Panc1 (cell line): Measurements from ENCODE around the gene SLC25A24. TPM values are rescaled to one million over a fixed set of nuclear protein-coding genes. Genes with fewer than 3 reads are reported as not detected.

ENCODE experiments used
- ATAC-seq: fragments of 200-7000 bp; cut with Tn5 transposase; 2 replicates; pipeline ENCODE4 v1.9.1; 2020; ENCODE audit warnings: mild to moderate bottlenecking, moderate library complexity
- BruUV-seq: library from RNA; stranded (reverse); fragments of 400-500 nt; replicated peaks from 2 replicates; lab custom pipeline; 2021; lab: Mats Ljungman, UMichigan
- CTCF ChIA-PET: fragments of 300-600 bp; sonication (Branson Sonifier 250); formaldehyde crosslinking; loops from one replicate; lab custom pipeline; 2022; ENCODE audit warnings: antibody characterized with exemption; lab: Charles Lee
- POLR2A ChIA-PET: fragments of 300-600 bp; sonication (Branson Sonifier 250); formaldehyde crosslinking; loops from one replicate; lab custom pipeline; 2022; ENCODE audit warnings: antibody characterized with exemption; lab: Charles Lee
- DNase-seq: peaks from one replicate; pipeline ENCODE4 v3.0.0-alpha.2; 2010; ENCODE audit warnings: low read depth, low spot score
- H3K27ac ChIP-seq: 2 replicates; pipeline ENCODE4 v1.5.1; 2011; ENCODE audit warnings: mild to moderate bottlenecking, low read length, inconsistent platforms
- H3K27me3 ChIP-seq: fragments of 200-500 bp; sonication (Bioruptor generic); 2 replicates; pipeline ENCODE4 v1.6.0; 2014; ENCODE audit warnings: low read length, inconsistent platforms; ENCODE audit not compliant: control insufficient read depth, insufficient read depth
- H3K36me3 ChIP-seq: fragments of 200-500 bp; sonication (Bioruptor generic); 2 replicates; pipeline ENCODE4 v1.5.1; 2014; ENCODE audit warnings: inconsistent platforms, mild to moderate bottlenecking, low read length, moderate library complexity; ENCODE audit not compliant: control insufficient read depth, insufficient read depth
- H3K4me1 ChIP-seq: 2 replicates; pipeline ENCODE4 v1.5.1; 2011; ENCODE audit warnings: inconsistent platforms, mild to moderate bottlenecking, low read length, moderate library complexity; ENCODE audit not compliant: control insufficient read depth, insufficient read depth
- H3K4me3 ChIP-seq, 2 experiments: 2 replicates each; pipeline ENCODE4 v1.5.1; 2011 to 2012; ENCODE audit warnings: low read depth in 2 of 2, low read length in 2 of 2, mild to moderate bottlenecking in 2 of 2, inconsistent platforms in 1 of 2, moderate library complexity in 1 of 2
- H3K9me3 ChIP-seq: fragments of 200-500 bp; sonication (Bioruptor generic); 2 replicates; pipeline ENCODE4 v1.5.1; 2014; ENCODE audit warnings: low read depth, mild to moderate bottlenecking, inconsistent platforms, low read length, moderate library complexity; ENCODE audit not compliant: control insufficient read depth, insufficient read depth
- POLR2AphosphoS5 ChIP-seq: IDR thresholded peaks from 2 replicates; pipeline ENCODE4 v1.6.1; 2012; ENCODE audit warnings: mild to moderate bottlenecking, low read depth, low read length, moderate library complexity
- SIN3A ChIP-seq: IDR thresholded peaks from 2 replicates; pipeline ENCODE4 v1.6.1; 2012; ENCODE audit warnings: low read depth, mild to moderate bottlenecking, low read length, moderate library complexity, borderline replicate concordance; ENCODE audit not compliant: insufficient read depth
- TCF7L2 ChIP-seq: IDR thresholded peaks from 2 replicates; pipeline ENCODE4 v1.6.1; 2011; ENCODE audit warnings: mild to moderate bottlenecking, low read depth, low read length, inconsistent platforms
- in situ Hi-C: cut with HindIII; loops from 2 replicates; pipeline ENCODE4 v1.10.0; 2016; ENCODE audit warnings: low sequenced_read_pairs, low pct_unique_long_range_greater_than_20kb
- intact Hi-C: fragments of 100-400 bp; cut with micrococcal nuclease; formaldehyde crosslinking; loops from one replicate; pipeline ENCODE4 v1.10.0; 2022; ENCODE audit not compliant: unreplicated experiment
- total RNA-seq: library from RNA; stranded (reverse); gene quantifications from one replicate; pipeline ENCODE4 v1.2.1, GENCODE V29; 2021; ENCODE audit not compliant: unreplicated experiment
- TF ChIP-seq, protein P1 (sequence below), 2 experiments: IDR thresholded peaks; 2 replicates each; pipeline ENCODE4 v1.6.1; 2011 to 2012; ENCODE audit warnings: low read depth in 2 of 2, control low read depth in 1 of 2, low read length in 1 of 2, mild to moderate bottlenecking in 1 of 2, moderate library complexity in 1 of 2; ENCODE audit not compliant: insufficient read depth in 1 of 2
- TF ChIP-seq, protein P2 (sequence below): fragments of 450-650 bp; IDR thresholded peaks from 2 replicates; pipeline ENCODE4 v1.5.1; 2017; ENCODE audit warnings: mild to moderate bottlenecking

The SLC25A24 gene
- total RNA-seq, 1 experiment from 2014 or later: 31.8 TPM

DNA sequence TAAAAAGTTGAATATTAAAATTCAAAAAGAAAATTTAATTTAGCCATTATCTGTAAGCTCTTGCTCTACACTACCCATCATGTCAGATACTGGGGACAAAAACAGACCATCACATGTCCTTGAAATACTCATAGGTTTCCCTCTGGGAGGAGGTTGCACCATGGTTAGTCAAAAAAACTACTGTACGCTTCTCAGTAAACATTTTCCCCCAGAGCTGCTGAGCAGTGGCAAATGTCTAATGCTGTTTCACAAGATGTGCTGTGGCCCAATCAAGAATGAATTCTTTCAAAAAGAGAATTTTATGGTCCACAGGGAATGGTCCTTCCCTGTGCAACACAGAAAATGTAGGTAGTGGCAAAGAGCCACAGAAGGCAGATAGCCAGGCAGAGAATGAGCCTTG lies 6.1 kb downstream of the SLC25A24 start:
- no peaks in the 10 kb centered on the region for H3K9me3 ChIP-seq
- no peak for DNase-seq
- no TSS peak for BruUV-seq
- ATAC-seq: no peak
- in situ Hi-C loops (no loop called here), intact Hi-C loops (no loop called here)
- ChIA-PET POLR2A (no interaction called here), CTCF (no interaction called here)
- H3K27ac ChIP-seq: no peak overlapping the region
- no peaks in the 10 kb centered on the region for H3K27me3 ChIP-seq
- TF ChIP-seq SIN3A (no peak), TCF7L2 (no peak), POLR2AphosphoS5 (no peak)
- TF ChIP-seq, protein P1, sequence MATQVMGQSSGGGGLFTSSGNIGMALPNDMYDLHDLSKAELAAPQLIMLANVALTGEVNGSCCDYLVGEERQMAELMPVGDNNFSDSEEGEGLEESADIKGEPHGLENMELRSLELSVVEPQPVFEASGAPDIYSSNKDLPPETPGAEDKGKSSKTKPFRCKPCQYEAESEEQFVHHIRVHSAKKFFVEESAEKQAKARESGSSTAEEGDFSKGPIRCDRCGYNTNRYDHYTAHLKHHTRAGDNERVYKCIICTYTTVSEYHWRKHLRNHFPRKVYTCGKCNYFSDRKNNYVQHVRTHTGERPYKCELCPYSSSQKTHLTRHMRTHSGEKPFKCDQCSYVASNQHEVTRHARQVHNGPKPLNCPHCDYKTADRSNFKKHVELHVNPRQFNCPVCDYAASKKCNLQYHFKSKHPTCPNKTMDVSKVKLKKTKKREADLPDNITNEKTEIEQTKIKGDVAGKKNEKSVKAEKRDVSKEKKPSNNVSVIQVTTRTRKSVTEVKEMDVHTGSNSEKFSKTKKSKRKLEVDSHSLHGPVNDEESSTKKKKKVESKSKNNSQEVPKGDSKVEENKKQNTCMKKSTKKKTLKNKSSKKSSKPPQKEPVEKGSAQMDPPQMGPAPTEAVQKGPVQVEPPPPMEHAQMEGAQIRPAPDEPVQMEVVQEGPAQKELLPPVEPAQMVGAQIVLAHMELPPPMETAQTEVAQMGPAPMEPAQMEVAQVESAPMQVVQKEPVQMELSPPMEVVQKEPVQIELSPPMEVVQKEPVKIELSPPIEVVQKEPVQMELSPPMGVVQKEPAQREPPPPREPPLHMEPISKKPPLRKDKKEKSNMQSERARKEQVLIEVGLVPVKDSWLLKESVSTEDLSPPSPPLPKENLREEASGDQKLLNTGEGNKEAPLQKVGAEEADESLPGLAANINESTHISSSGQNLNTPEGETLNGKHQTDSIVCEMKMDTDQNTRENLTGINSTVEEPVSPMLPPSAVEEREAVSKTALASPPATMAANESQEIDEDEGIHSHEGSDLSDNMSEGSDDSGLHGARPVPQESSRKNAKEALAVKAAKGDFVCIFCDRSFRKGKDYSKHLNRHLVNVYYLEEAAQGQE (IDR thresholded peaks at IDR 0.05; ENCODE audit: insufficient read depth in 1 of 2, low read depth in 2 of 2, low read length in 1 of 2): no peak
- TF ChIP-seq, protein P2, sequence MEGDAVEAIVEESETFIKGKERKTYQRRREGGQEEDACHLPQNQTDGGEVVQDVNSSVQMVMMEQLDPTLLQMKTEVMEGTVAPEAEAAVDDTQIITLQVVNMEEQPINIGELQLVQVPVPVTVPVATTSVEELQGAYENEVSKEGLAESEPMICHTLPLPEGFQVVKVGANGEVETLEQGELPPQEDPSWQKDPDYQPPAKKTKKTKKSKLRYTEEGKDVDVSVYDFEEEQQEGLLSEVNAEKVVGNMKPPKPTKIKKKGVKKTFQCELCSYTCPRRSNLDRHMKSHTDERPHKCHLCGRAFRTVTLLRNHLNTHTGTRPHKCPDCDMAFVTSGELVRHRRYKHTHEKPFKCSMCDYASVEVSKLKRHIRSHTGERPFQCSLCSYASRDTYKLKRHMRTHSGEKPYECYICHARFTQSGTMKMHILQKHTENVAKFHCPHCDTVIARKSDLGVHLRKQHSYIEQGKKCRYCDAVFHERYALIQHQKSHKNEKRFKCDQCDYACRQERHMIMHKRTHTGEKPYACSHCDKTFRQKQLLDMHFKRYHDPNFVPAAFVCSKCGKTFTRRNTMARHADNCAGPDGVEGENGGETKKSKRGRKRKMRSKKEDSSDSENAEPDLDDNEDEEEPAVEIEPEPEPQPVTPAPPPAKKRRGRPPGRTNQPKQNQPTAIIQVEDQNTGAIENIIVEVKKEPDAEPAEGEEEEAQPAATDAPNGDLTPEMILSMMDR: no peak
- H3K36me3 ChIP-seq: no peaks in the 10 kb centered on the region; the same call in none of the 2 replicates
- peaks cover 9% of the 10 kb centered on the region for H3K4me1 ChIP-seq
- H3K4me3 ChIP-seq: no peak overlapping the region

DNA sequence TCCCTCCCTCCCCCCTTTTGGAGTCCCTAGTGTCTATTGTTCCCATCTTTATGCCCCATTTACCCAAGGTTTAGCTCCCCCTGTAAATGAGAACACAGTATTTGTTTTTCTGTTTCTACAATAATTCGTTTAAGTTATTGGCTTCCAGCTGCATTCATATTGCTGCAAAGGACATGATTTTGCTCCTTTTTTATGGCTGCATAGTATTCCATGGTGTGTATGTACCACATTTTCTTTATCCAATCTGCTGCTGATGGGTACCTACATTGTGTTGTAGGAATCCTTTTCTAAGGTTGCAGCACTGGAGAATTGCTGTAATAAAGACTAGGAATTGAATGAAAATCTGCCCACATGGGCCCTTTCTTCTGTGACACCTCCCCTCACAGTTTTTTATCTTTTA lies 6.8 kb downstream of the SLC25A24 start:
- no TSS peak for BruUV-seq
- no peaks in the 10 kb centered on the region for H3K9me3 ChIP-seq
- no peak overlapping the region for H3K27ac ChIP-seq
- CTCF ChIA-PET: no interaction called here
- TF ChIP-seq TCF7L2 (no peak), POLR2AphosphoS5 (no peak), SIN3A (no peak)
- TF ChIP-seq, protein P1 (IDR thresholded peaks at IDR 0.05; ENCODE audit: insufficient read depth in 1 of 2, low read depth in 2 of 2, low read length in 1 of 2): no peak
- TF ChIP-seq, protein P2: no peak
- H3K4me3 ChIP-seq: no peak overlapping the region
- peaks cover 5% of the 10 kb centered on the region; the same call in 1 of the 2 replicates for H3K4me1 ChIP-seq
- POLR2A ChIA-PET: no interaction called here
- intact Hi-C loops: no loop called here
- DNase-seq (no peak), ATAC-seq (no peak)
- no peaks in the 10 kb centered on the region; the same call in 1 of the 2 replicates for H3K36me3 ChIP-seq
- in situ Hi-C loops: no loop called here
- H3K27me3 ChIP-seq: no peaks in the 10 kb centered on the region
